Kidney tubule cell (primary cell): Measurements from ENCODE around the gene RAE1.
A peak's percentile ranks its signal among the peaks of the same experiment; 100 is the strongest.

Source experiments
- DNase-seq: peaks from one replicate; pipeline ENCODE4 v3.0.0-alpha.2; 2018; ENCODE audit warnings: low spot score

RAE1 gene

GRCh38 chr20:57372157-57372556, 21.1 kb downstream of the RAE1 start:
- no peak for DNase-seq

GRCh38 chr20:57372581-57373350, 21.7 kb downstream of the RAE1 start:
- no peak for DNase-seq

- DNase-seq, result no peak
Observed at GRCh38 chr20:57374343-57374930, 23.4 kb downstream of the RAE1 start.

DNA sequence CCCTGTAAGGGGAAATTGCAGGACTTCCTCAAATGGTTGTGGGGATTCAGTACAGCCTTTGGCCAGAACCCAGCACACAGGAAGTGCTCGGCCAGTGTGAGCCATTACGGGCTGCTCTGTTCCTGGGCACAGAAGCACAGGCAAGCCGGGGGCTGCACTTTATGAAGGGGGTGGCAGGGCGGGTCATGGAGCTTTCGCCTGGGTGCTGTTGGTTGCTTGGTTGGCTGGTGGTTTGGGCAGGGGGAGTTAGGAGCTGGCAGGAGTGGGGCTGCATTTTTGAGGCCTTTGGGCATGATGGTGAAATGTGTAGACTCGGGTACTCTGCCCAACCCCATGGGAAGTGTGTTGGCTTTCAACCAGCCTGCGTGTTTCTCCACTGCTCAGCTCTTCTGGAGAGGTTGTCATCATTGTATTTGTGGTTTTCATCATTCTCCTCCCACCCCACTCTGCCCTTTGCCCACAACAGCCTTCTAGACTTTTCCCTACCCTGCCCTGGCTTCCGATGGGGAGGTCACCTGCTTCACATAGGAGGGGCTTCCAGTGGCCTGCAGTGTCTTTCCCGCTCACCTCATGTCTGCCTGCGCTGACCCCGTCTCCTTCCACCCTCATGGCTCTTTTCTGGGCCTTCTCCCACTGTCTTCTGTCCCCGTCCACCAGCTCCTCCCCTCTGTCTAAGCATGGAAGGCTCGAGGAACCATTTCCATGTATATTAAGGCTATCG, 24.0 kb downstream of the RAE1 start:
- DNase-seq, result no peak

GRCh38 chr20:57375652-57376230, 24.7 kb downstream of the RAE1 start:
- DNase-seq, result no peak

DNA sequence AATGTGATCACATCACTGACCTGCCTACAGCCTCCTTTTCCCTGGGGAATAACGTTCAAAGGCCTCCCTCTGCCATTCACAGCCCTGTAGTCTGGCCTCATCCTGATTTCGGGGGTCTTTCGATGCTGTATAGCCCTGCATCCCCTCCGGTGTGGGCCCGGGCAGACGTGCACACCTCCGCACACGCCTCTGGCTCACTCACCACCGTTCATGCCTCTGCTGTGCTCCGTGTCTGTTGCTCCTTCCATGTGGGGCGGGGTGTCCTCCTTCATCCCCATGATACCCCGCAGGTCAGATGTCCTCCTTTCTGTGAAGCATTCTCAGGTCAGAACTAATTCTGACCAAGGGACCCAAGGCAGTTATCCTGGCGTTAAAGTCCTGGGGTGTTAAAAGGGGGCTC, 26.3 kb downstream of the RAE1 start:
- DNase-seq, result no peak

DNA sequence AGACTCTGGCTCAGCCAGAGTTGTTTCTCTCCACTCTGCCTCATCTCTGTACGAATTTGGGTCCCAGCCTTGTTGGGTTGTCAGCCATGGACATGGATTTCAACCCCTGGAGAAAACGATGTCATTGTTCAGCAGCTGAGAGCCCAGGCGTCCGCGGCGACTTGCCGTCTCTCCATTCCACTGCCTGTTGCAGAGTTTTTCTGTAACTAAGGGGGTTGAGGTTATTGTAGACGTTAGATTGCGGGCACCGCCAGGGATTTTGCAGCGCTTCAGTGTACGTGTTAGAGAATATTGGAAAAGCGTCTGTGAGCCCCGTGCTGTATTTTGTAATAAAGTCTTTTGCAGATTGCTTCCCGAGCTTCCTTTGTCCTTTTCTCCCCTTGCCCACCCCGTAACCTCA, 27.1 kb downstream of the RAE1 start:
- DNase-seq, result no peak

DNA sequence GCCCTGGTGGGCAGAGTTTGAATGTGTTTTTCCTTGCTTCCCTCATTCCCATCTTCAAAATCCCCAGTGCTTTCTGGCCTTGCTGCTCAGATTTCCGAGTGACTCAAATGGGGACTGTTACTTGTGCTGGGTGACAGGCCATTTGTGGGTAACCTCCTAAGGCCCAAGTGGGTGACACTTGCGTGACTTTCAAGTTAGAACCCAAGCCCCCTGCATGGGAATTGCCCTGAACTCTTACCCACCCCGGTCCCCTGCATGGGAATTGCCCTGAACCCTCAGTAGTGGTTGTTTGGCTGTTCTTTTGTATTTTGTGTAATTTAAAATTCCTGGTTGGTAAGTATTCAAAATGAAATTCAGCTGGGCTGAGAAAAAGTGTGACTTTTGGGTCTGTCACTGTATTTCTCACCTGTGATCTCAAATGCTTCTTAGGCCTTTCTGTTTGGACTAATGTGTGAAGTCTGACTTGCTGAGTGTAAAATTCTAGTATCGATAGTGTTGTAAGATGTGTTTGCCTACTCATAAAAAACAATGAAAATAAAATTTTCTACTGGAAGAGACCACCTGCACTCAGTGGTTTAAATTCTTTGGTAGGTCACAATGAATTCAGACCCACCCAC, 27.7 kb downstream of the RAE1 start:
- DNase-seq, result no peak

DNA sequence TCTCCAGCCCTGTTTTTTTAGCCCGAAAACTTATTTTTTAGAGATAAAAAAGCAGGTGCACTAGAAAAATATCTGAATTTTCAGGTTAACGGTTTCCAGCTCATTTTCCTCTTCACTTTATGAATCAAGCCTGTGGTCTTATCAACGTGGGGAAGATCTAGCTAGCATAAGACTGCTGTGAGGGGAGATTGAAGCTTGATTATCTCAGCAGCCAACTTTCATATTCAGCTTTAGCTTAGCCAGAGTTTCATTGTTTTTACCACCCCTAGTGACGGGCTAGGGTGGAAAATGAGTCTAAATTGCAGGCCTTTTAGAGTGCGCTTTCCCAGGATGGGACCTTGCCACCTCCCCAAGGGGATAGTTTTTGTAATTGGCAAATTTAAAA, 28.2 kb downstream of the RAE1 start:
- DNase-seq, result no peak

DNA sequence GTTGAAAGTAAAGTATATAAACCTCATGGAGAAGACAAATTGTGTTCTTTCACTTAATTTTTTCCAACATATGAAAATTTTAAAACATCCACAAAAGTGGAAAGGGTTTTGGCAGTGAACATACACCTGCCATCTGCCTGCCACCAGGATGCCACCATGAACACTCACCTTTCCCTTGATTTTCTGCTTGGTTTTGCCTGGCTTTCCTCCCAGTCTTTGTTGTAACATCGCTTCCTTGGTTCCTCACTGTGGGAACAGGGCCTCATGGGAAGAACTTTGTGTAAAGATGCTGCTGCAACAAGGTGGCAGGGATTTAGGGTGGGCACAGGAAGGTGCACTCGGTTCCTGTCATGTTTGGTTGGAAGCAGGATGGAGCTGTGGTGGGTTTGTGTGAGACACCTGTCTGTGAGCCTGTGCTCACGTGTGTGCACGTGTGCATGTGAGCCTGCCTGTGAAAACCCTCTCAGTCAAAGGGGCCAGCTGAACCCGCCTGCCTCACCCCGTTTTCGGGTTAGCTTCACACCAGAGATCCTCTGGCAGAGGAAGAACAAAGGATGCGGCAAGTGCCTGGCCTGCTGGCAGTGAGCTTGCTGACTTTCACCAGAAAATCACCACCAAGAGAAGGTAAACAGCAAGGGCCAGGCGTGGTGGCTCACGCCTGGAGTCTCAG, 29.2 kb downstream of the RAE1 start:
- no peak for DNase-seq

DNA sequence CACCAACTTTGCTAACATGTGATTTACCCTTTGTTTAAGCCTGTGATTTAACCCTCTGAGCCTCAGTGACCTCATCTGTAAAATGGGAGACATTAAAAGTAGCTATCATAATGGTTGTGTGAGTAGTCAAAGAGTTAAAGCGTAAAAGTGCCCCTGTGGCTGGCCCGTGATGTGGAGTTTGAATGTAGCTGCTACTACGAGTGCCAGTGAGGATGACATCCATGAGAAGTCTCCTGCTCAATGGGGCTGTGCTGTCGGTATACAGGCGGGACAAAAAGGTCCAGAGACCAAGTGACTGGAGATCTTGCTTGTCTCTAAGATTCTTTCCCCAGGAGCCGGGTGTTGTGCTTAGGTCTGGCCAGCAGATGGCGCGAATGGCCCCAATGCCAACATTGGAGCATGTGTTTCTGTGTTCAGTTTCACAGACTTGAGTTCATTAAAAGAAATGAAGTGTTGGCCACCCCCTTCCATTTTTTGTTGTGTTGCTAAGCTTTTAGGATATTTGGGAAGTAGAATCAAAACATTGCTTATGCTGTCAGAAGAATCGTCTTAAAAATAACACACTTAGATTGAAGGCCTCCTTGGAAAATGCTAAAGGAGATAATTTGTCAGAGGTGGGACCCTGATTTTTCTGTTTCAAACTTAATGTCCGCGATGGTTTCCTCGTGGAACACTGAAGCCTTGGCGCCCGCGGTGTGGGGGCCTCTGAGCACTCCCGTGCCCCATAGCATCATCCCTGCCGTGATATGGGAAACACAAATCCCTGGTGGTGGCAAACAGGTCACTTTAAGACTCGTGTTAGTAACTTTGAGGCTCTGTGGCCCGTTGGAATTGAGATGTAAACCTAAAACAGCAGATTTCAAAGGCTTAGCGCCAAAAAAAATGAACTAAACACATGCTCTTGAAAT, 30.8 kb downstream of the RAE1 start:
- peak; percentile 72 for DNase-seq

GRCh38 chr20:57382516-57382915, 31.5 kb downstream of the RAE1 start:
- DNase-seq, result no peak

DNA sequence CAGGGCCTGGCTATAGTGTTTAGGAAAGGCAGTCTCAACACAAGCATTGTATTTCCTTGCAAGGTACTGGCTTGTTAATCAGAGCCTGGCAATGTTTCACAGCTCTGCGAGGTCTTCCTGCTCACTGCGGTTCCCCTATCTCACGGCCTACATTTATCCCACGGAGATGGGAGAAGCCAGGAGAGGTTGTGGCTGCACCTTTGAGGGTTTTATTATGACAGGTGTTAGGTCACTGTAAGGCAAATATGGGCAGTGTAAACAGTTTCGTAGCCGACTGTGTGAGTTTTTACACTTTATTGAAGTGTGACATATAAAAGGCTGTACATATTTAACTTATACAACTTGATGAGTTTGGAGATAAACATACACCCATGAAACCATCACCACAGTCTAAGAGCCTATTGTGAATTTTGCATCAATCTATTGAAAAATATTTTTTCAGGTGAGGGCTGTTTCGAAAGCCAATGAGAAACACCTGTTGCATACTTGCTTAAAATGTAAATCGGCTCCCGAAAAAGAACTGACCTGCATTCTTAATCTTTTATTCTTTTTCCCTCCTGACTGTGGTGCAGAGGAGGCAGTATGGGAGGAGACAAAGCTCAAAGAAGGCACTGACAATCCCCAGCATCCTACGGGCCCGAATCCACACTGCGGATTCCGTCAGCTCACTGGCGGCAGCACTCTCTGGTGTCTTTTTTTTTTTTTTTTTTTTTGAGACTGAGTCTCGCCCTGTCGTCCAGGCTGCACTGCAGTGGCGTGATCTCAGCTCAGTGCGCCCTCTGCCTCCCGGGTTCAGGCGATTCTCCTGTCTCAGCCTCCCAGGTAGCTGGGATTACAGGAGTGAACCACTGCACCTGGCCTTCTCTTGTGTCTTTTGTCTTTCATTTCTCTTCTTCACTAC, 32.6 kb downstream of the RAE1 start:
- no peak for DNase-seq

DNA sequence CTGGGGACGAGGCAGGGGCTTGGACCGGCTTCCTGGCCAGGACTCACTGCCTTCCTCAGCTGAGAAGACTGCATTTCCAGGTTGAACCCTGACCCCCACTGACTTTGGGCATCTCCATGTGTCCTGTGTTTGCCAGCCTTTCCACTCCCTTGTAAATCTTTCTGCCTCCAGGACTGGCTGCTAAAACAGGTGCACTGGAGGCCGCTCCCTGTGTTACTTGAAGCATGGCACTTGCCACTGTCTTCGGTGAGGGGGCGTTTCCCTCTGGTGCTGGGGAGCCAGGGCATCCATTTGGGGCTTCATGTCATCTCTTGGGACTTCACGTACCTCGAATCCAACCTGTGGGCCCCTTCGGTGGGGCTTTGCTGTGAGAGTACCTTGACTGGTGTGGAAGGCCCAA, 33.4 kb downstream of the RAE1 start:
- DNase-seq, result no peak

GRCh38 chr20:57384953-57385761, 34.1 kb downstream of the RAE1 start:
- no peak for DNase-seq

DNA sequence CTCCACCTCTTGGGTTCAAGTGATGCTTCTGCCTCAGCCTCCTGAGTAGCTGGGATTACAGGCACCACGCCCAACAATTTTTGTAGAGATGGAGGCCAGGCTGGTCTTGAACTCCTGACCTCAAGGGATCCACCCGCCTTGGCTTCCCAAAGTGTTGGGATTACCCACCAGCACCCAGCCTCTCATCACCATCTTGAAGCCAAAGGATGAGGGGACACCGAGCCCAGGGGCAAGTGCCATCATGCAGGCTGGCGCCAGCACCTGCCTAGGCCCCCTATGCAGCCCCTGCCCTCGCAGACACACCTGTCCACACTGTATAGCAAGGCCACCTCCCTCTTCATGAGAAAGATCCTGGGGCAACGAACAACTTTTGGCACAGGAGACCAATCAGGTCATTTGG, 34.9 kb downstream of the RAE1 start:
- DNase-seq, result no peak

DNA sequence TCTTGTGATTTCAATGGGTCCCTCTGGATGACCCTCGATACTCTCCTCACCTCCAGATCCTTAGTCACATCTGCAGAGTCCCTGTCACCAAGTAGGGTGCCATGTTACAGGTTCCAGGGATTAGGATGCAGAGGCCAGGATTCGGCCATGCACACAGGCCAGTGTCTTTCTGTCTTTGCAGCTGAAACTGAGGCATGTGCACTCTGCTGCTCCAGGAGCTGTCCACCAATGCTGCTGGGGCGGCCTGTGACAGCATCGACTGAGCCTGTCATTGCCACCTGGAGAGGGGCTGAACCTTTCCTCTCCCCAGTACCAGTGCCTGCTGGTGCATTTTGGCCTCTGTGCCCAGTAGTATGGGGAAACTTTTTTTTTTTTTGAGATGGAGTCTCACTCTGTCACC, 35.7 kb downstream of the RAE1 start:
- no peak for DNase-seq

GRCh38 chr20:57387463-57387862, 36.4 kb downstream of the RAE1 start:
- DNase-seq, result no peak

DNA sequence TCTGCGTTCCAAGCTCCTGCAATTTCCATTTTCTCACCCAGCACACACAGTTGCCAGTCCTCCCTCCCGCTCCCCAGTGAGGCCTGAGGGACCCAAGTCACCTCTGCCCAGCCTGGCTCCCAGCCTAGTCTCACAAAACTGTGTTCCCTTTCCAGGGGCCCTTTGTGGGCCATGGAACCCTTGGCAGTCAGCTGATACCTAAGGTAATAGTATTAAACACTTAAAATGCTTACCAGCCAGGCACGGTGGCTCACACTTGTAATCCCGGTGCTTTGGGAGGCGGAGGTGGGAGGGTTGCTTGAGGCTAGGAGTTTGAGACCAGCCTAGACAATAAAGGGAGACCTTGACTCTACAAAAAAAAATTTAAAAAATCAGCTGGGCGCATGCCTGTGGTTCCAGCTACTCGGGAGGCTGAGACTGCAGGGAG, 36.9 kb downstream of the RAE1 start:
- no peak for DNase-seq
